Measurements from ENCODE around the gene VSTM4. TPM values are rescaled to one million over a fixed set of nuclear protein-coding genes. Genes with fewer than 3 reads are reported as not detected.

Gene VSTM4
- total and polyA plus RNA-seq, 2 of the 4 experiments (the other 2 are of a cell fraction) = 2.4 to 2.9 TPM

DNA sequence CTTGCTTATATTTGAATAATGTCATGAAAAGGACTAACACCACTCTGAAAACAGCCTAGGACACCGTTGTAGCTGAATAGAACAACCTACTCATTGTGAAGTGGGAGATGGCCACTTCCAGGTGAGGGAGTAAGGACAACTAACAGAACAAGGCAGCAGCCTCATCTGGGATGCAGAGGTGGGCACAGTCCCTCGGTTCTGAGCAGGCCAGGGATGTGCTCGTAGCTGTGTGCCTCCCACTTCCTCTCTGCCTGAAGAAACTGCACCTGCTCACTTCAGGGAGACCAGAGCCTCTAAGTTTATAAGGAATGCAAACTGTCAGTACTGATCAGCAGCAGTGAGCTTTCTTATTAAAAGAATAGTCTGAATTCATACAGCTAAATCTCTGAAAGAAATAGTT, 2.5 kb downstream of the VSTM4 start:
- TF ChIP-seq BHLHE40 (IDR thresholded peaks at IDR 0.05; ENCODE audit: low read depth, low read length) = no peak
- TF ChIP-seq USF2 (IDR thresholded peaks at IDR 0.05; ENCODE audit: low read depth, low read length) = no peak
- no peak for TF ChIP-seq SMC3 (IDR thresholded peaks at IDR 0.05; ENCODE audit: low read depth, low read length)
- TF ChIP-seq NFE2L2 (IDR thresholded peaks at IDR 0.05; ENCODE audit: low read depth, low read length) = no peak
- TF ChIP-seq, protein P1, sequence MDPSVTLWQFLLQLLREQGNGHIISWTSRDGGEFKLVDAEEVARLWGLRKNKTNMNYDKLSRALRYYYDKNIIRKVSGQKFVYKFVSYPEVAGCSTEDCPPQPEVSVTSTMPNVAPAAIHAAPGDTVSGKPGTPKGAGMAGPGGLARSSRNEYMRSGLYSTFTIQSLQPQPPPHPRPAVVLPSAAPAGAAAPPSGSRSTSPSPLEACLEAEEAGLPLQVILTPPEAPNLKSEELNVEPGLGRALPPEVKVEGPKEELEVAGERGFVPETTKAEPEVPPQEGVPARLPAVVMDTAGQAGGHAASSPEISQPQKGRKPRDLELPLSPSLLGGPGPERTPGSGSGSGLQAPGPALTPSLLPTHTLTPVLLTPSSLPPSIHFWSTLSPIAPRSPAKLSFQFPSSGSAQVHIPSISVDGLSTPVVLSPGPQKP (IDR thresholded peaks at IDR 0.05; ENCODE audit: borderline replicate concordance, low read depth, low read length) = no peak
- TF ChIP-seq POLR2A (IDR thresholded peaks at IDR 0.05; ENCODE audit: low read depth, low read length) = no peak
- DNase-seq (no peak), ATAC-seq (ENCODE audit: low read depth) (no peak)
- Histone ChIP-seq H3K9me3 (ENCODE audit: control insufficient read depth, insufficient read depth, low read length) (no peaks in the 10 kb centered on the region), H3K36me3 (ENCODE audit: control insufficient read depth, insufficient read depth, low read length) (peaks cover 1% of the 10 kb centered on the region; the same call in 1 of the 2 replicates), H3K4me3 (ENCODE audit: insufficient read depth, low read depth, low read length) (no peak overlapping the region), H3K56ac (ENCODE audit: extremely low read depth, insufficient read depth, low read length) (no peak overlapping the region), H3K27ac (ENCODE audit: insufficient read depth, low read length) (no peak overlapping the region), H4K91ac (ENCODE audit: insufficient read depth, low read depth, low read length) (no peak overlapping the region), H2BK5ac (ENCODE audit: low read depth, low read length, poor library complexity, severe bottlenecking) (no peak overlapping the region), H3K4me2 (ENCODE audit: low read depth, low read length) (no peak overlapping the region), H3K18ac (ENCODE audit: low read depth, low read length) (no peak overlapping the region), H3K14ac (replicated peaks; ENCODE audit: low read depth, low read length) (no peak overlapping the region), H3K4ac (ENCODE audit: low read depth, low read length) (no peak overlapping the region), H3K27me3 (ENCODE audit: control insufficient read depth, insufficient read depth, low read length) (no peaks in the 10 kb centered on the region; the same call in 1 of the 2 replicates), H3K23ac (ENCODE audit: low read depth, low read length) (no peak overlapping the region), H2AK9ac (replicated peaks; ENCODE audit: low read depth, low read length, poor library complexity) (no peak overlapping the region), H3K9me1 (ENCODE audit: insufficient read depth, low read length) (peaks cover 4% of the 10 kb centered on the region; the same call in 1 of the 2 replicates), H3K9ac (ENCODE audit: low read depth, low read length) (no peak overlapping the region), H2AK5ac (ENCODE audit: low read depth, low read length) (0 out of 2 replicates have a peak overlapping the region, but pooled peaks have one; percentile 39), H3K4me1 (ENCODE audit: control insufficient read depth, insufficient read depth, low read length) (peaks cover 22% of the 10 kb centered on the region; the same call in 1 of the 2 replicates), H4K5ac (ENCODE audit: low read depth, low read length) (no peak overlapping the region), H2BK20ac (ENCODE audit: low read depth, low read length) (no peak overlapping the region), H3K79me1 (ENCODE audit: low read depth in 1 of 2, low read length in 2 of 2) (peaks cover 0 to 52% of the 10 kb centered on the region in 2 experiments; a peak in 3 of 4 replicates), H2AFZ (replicated peaks; ENCODE audit: low read length, poor library complexity) (no peak overlapping the region), H2BK120ac (ENCODE audit: low read depth, low read length) (no peak overlapping the region), H4K20me1 (ENCODE audit: insufficient read depth, low read length) (peaks cover 6% of the 10 kb centered on the region; the same call in 1 of the 2 replicates), H4K8ac (ENCODE audit: low read depth in 2 of 2, low read length in 2 of 2) (no peak overlapping the region), H2BK15ac (ENCODE audit: low read depth, low read length) (no peak overlapping the region)
- in situ Hi-C loops (cut with MboI; ENCODE audit: low sequenced_read_pairs) (no loop called here), intact Hi-C loops (cut with micrococcal nuclease) (loop anchor here (10.0 kb wide), 1 partner anchor 182 kb away; the partner anchor contains the start of gene C10orf71), dilution Hi-C loops (cut with HindIII; ENCODE audit: low sequenced_read_pairs, unreplicated experiment) (no loop called here)
- WGBS, 2 experiments (ENCODE audit: extremely low coverage in 2 of 2, insufficient read length in 1 of 2) = no CpG with 5 or more reads among the region's 3 CpGs
- TSS peak; percentile 46 for BruUV-seq (replicated peaks)
- CTCF ChIA-PET = interaction anchor here (0.6 to 2.1 kb wide), 2 partner anchors 49 to 100 kb away, joined by 4 to 5 read pairs; no protein-coding TSS in a partner anchor
- POLR2A ChIA-PET (ENCODE audit: unreplicated experiment) = interaction anchor here (0.6 kb wide), 1 partner anchor 75 kb away, joined by 5 read pairs; no protein-coding TSS in a partner anchor
